ENCODE results near the gene CEP350. TPM values are rescaled to one million over a fixed set of nuclear protein-coding genes. Genes with fewer than 3 reads are reported as not detected.

The CEP350 gene
- total and polyA plus RNA-seq, 2 of the 4 experiments (the other 2 are of a cell fraction) = 5.0 to 36.4 TPM

- Histone ChIP-seq H3K56ac (ENCODE audit: extremely low read depth, insufficient read depth, low read length) (no peak overlapping the region), H4K20me1 (ENCODE audit: insufficient read depth, low read length) (no peaks in the 10 kb centered on the region), H3K14ac (replicated peaks; ENCODE audit: low read depth, low read length) (no peak overlapping the region), H2AK5ac (ENCODE audit: low read depth, low read length) (no peak overlapping the region), H2AK9ac (replicated peaks; ENCODE audit: low read depth, low read length, poor library complexity) (no peak overlapping the region), H3K18ac (ENCODE audit: low read depth, low read length) (no peak overlapping the region), H2BK15ac (ENCODE audit: low read depth, low read length) (no peak overlapping the region), H2BK5ac (ENCODE audit: low read depth, low read length, poor library complexity, severe bottlenecking) (no peak overlapping the region), H3K9me3 (ENCODE audit: control insufficient read depth, insufficient read depth, low read length) (no peaks in the 10 kb centered on the region), H2BK20ac (ENCODE audit: low read depth, low read length) (no peak overlapping the region), H4K8ac (ENCODE audit: low read depth in 2 of 2, low read length in 2 of 2) (no peak overlapping the region), H2AFZ (replicated peaks; ENCODE audit: low read length, poor library complexity) (no peak overlapping the region), H2BK120ac (ENCODE audit: low read depth, low read length) (no peak overlapping the region), H3K4me3 (ENCODE audit: insufficient read depth, low read depth, low read length) (no peak overlapping the region), H3K36me3 (ENCODE audit: control insufficient read depth, insufficient read depth, low read length) (no peaks in the 10 kb centered on the region), H4K91ac (ENCODE audit: insufficient read depth, low read depth, low read length) (no peak overlapping the region), H3K4ac (ENCODE audit: low read depth, low read length) (no peak overlapping the region), H3K4me2 (ENCODE audit: low read depth, low read length) (no peak overlapping the region), H3K9ac (ENCODE audit: low read depth, low read length) (no peak overlapping the region), H3K79me1 (ENCODE audit: low read depth in 1 of 2, low read length in 2 of 2) (no peaks in the 10 kb centered on the region), H3K27ac (ENCODE audit: insufficient read depth, low read length) (no peak overlapping the region), H3K9me1 (ENCODE audit: insufficient read depth, low read length) (no peaks in the 10 kb centered on the region), H3K23ac (ENCODE audit: low read depth, low read length) (no peak overlapping the region), H3K4me1 (ENCODE audit: control insufficient read depth, insufficient read depth, low read length) (peaks cover 6% of the 10 kb centered on the region), H4K5ac (ENCODE audit: low read depth, low read length) (no peak overlapping the region), H3K27me3 (ENCODE audit: control insufficient read depth, insufficient read depth, low read length) (no peaks in the 10 kb centered on the region)
- in situ Hi-C loops (cut with MboI; ENCODE audit: low sequenced_read_pairs) = no loop called here
- ATAC-seq (ENCODE audit: low read depth) (no peak), DNase-seq (no peak)
- dilution Hi-C loops (cut with HindIII; ENCODE audit: low sequenced_read_pairs, unreplicated experiment) = no loop called here
- TF ChIP-seq RAD21 (IDR thresholded peaks at IDR 0.05; ENCODE audit: low read length) (no peak), CHD1 (IDR thresholded peaks at IDR 0.05; ENCODE audit: low read depth, low read length) (no peak), SMC3 (IDR thresholded peaks at IDR 0.05; ENCODE audit: low read depth, low read length) (no peak), MAFK (IDR thresholded peaks at IDR 0.05; ENCODE audit: low read depth, low read length) (no peak), CEBPB (IDR thresholded peaks at IDR 0.05; ENCODE audit: low read depth, low read length) (no peak), BHLHE40 (IDR thresholded peaks at IDR 0.05; ENCODE audit: low read depth, low read length) (no peak), RFX5 (IDR thresholded peaks at IDR 0.05; ENCODE audit: low read depth, low read length) (no peak), MXI1 (IDR thresholded peaks at IDR 0.05; ENCODE audit: borderline replicate concordance, low read depth, low read length) (no peak), USF2 (IDR thresholded peaks at IDR 0.05; ENCODE audit: low read depth, low read length) (no peak)
- ChIA-PET POLR2A (ENCODE audit: unreplicated experiment) (no interaction called here), CTCF (interaction anchor here (1.0 kb wide), 1 partner anchor 12 kb away, joined by 3 read pairs; no protein-coding TSS in a partner anchor)
- no CpG with 5 or more reads among the region's 3 CpGs for WGBS, 2 experiments (ENCODE audit: extremely low coverage in 2 of 2, insufficient read length in 1 of 2)
- BruUV-seq (replicated peaks) = no TSS peak
- intact Hi-C loops (cut with micrococcal nuclease) = no loop called here
Observed at GRCh38 chr1:180143359-180143758, 188.7 kb downstream of the CEP350 start.
